Measurements from ENCODE around the gene TXNDC2.
"Not testable (repeated sequence)": the region's sequence is repeated elsewhere in the genome, so short reads cannot be mapped to it uniquely, and the experiment has no call there.

TXNDC2 gene

GRCh38 chr18:9897129-9897528 is 11.4 kb downstream of the TXNDC2 start:
- Histone ChIP-seq H3K27me3 (ENCODE audit: insufficient read depth, poor library complexity, severe bottlenecking) (no peaks in the 10 kb centered on the region), H3K36me3 (ENCODE audit: low read depth) (no peaks in the 10 kb centered on the region), H3K4me1 (ENCODE audit: insufficient read depth, poor library complexity, severe bottlenecking) (peaks cover 25% of the 10 kb centered on the region), H3K27ac (ENCODE audit: poor library complexity, severe bottlenecking) (no peak overlapping the region), H3K9me3 (ENCODE audit: severe bottlenecking) (no peaks in the 10 kb centered on the region), H3K4me3 (ENCODE audit: severe bottlenecking) (no peak overlapping the region)
- no peak for ATAC-seq (ENCODE audit: low read depth)
- TF ChIP-seq CTCF (IDR thresholded peaks at IDR 0.05; ENCODE audit: poor library complexity, severe bottlenecking) = no peak
- no peak for DNase-seq (ENCODE audit: low spot score)

GRCh38 chr18:9897787-9898291 is 12.1 kb downstream of the TXNDC2 start:
- H3K4me3 ChIP-seq (ENCODE audit: severe bottlenecking); H3K27ac ChIP-seq (ENCODE audit: poor library complexity, severe bottlenecking); H3K27me3 ChIP-seq (ENCODE audit: insufficient read depth, poor library complexity, severe bottlenecking); ATAC-seq (ENCODE audit: low read depth); DNase-seq (ENCODE audit: low spot score); H3K36me3 ChIP-seq (ENCODE audit: low read depth); H3K9me3 ChIP-seq (ENCODE audit: severe bottlenecking): not testable (repeated sequence)
- peaks cover 25% of the 10 kb centered on the region for H3K4me1 ChIP-seq (ENCODE audit: insufficient read depth, poor library complexity, severe bottlenecking)

GRCh38 chr18:9898792-9899549 is 13.2 kb downstream of the TXNDC2 start:
- ATAC-seq (ENCODE audit: low read depth) (peak; percentile 63), DNase-seq (ENCODE audit: low spot score) (no peak)
- no peak for TF ChIP-seq CTCF (IDR thresholded peaks at IDR 0.05; ENCODE audit: poor library complexity, severe bottlenecking)
- no peaks in the 10 kb centered on the region for H3K36me3 ChIP-seq (ENCODE audit: low read depth)
- H3K27ac ChIP-seq (ENCODE audit: poor library complexity, severe bottlenecking) = peak overlapping the region; percentile 41
- H3K4me3 ChIP-seq (ENCODE audit: severe bottlenecking) = no peak overlapping the region
- no peaks in the 10 kb centered on the region for H3K27me3 ChIP-seq (ENCODE audit: insufficient read depth, poor library complexity, severe bottlenecking)
- H3K9me3 ChIP-seq (ENCODE audit: severe bottlenecking) = no peaks in the 10 kb centered on the region
- H3K4me1 ChIP-seq (ENCODE audit: insufficient read depth, poor library complexity, severe bottlenecking) = peaks cover 25% of the 10 kb centered on the region

- H3K36me3 ChIP-seq (ENCODE audit: low read depth); H3K9me3 ChIP-seq (ENCODE audit: severe bottlenecking); ATAC-seq (ENCODE audit: low read depth); DNase-seq (ENCODE audit: low spot score); H3K27me3 ChIP-seq (ENCODE audit: insufficient read depth, poor library complexity, severe bottlenecking); H3K4me3 ChIP-seq (ENCODE audit: severe bottlenecking): not testable (repeated sequence)
- Histone ChIP-seq H3K27ac (ENCODE audit: poor library complexity, severe bottlenecking) (peak overlapping the region; percentile 41), H3K4me1 (ENCODE audit: insufficient read depth, poor library complexity, severe bottlenecking) (peaks cover 24% of the 10 kb centered on the region)
Measured at GRCh38 chr18:9899550-9899930, 13.8 kb downstream of the TXNDC2 start.

- no peak overlapping the region for H3K4me3 ChIP-seq (ENCODE audit: severe bottlenecking)
- TF ChIP-seq CTCF (IDR thresholded peaks at IDR 0.05; ENCODE audit: poor library complexity, severe bottlenecking) = no peak
- DNase-seq (ENCODE audit: low spot score) (no peak), ATAC-seq (ENCODE audit: low read depth) (no peak)
- no peaks in the 10 kb centered on the region for H3K36me3 ChIP-seq (ENCODE audit: low read depth)
- H3K4me1 ChIP-seq (ENCODE audit: insufficient read depth, poor library complexity, severe bottlenecking) = peaks cover 23% of the 10 kb centered on the region
- H3K27ac ChIP-seq (ENCODE audit: poor library complexity, severe bottlenecking) = no peak overlapping the region
- H3K9me3 ChIP-seq (ENCODE audit: severe bottlenecking) = no peaks in the 10 kb centered on the region
- H3K27me3 ChIP-seq (ENCODE audit: insufficient read depth, poor library complexity, severe bottlenecking) = no peaks in the 10 kb centered on the region
Measured at GRCh38 chr18:9900699-9901098, 14.9 kb downstream of the TXNDC2 start.

GRCh38 chr18:9901377-9901776 is 15.6 kb downstream of the TXNDC2 start:
- Histone ChIP-seq H3K9me3 (ENCODE audit: severe bottlenecking) (no peaks in the 10 kb centered on the region), H3K4me3 (ENCODE audit: severe bottlenecking) (no peak overlapping the region), H3K27ac (ENCODE audit: poor library complexity, severe bottlenecking) (no peak overlapping the region), H3K4me1 (ENCODE audit: insufficient read depth, poor library complexity, severe bottlenecking) (peaks cover 23% of the 10 kb centered on the region), H3K27me3 (ENCODE audit: insufficient read depth, poor library complexity, severe bottlenecking) (no peaks in the 10 kb centered on the region), H3K36me3 (ENCODE audit: low read depth) (no peaks in the 10 kb centered on the region)
- DNase-seq (ENCODE audit: low spot score) = no peak
- no peak for ATAC-seq (ENCODE audit: low read depth)
- TF ChIP-seq CTCF (IDR thresholded peaks at IDR 0.05; ENCODE audit: poor library complexity, severe bottlenecking) = no peak

- peaks cover 23% of the 10 kb centered on the region for H3K4me1 ChIP-seq (ENCODE audit: insufficient read depth, poor library complexity, severe bottlenecking)
- ATAC-seq (ENCODE audit: low read depth) = not testable (repeated sequence)
Measured at GRCh38 chr18:9902264-9902663, 16.5 kb downstream of the TXNDC2 start.

More at GRCh38 chr18:9902264-9902663, 16.5 kb downstream of the TXNDC2 start:
- DNase-seq (ENCODE audit: low spot score); H3K36me3 ChIP-seq (ENCODE audit: low read depth); H3K9me3 ChIP-seq (ENCODE audit: severe bottlenecking); H3K27ac ChIP-seq (ENCODE audit: poor library complexity, severe bottlenecking); H3K27me3 ChIP-seq (ENCODE audit: insufficient read depth, poor library complexity, severe bottlenecking); H3K4me3 ChIP-seq (ENCODE audit: severe bottlenecking): not testable (repeated sequence)
